Measurements from ENCODE around the gene RNF220. TPM values are rescaled to one million over a fixed set of nuclear protein-coding genes. Genes with fewer than 3 reads are reported as not detected.
"Not testable (repeated sequence)": the region's sequence is repeated elsewhere in the genome, so short reads cannot be mapped to it uniquely, and the experiment has no call there.

Gene RNF220
- total and polyA plus RNA-seq, 11 donors, result 54.2 to 108 (median 62.4) TPM

DNA sequence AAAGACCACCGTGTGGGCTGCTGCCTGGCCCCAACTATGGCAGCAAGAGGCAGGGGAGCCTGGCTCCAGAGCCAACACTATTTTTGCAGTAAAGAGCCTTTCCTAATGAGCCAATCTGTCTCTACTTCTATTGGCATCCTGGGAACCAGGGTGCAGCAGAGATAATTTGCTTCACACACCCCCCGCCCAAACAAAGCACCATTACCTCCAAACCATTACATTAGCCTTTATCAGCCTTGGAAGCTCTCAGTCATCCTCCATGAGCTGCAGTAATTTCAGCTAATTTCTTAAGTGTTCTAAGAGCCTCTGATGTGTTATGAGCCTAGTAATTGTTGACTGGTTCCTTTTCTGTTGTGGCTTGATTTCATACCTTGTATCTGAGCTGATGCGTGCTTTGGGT lies 291.0 kb downstream of the RNF220 start:
- no peaks in the 10 kb centered on the region for H3K36me3 ChIP-seq
- DNase-seq, result no peak
- H3K27ac ChIP-seq, result no peak overlapping the region
- no peak for ATAC-seq
- no peak for TF ChIP-seq POLR2A (IDR thresholded peaks at IDR 0.05)
- TF ChIP-seq, protein P1, sequence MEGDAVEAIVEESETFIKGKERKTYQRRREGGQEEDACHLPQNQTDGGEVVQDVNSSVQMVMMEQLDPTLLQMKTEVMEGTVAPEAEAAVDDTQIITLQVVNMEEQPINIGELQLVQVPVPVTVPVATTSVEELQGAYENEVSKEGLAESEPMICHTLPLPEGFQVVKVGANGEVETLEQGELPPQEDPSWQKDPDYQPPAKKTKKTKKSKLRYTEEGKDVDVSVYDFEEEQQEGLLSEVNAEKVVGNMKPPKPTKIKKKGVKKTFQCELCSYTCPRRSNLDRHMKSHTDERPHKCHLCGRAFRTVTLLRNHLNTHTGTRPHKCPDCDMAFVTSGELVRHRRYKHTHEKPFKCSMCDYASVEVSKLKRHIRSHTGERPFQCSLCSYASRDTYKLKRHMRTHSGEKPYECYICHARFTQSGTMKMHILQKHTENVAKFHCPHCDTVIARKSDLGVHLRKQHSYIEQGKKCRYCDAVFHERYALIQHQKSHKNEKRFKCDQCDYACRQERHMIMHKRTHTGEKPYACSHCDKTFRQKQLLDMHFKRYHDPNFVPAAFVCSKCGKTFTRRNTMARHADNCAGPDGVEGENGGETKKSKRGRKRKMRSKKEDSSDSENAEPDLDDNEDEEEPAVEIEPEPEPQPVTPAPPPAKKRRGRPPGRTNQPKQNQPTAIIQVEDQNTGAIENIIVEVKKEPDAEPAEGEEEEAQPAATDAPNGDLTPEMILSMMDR (IDR thresholded peaks at IDR 0.05), result no peak
- no peaks in the 10 kb centered on the region for H3K9me3 ChIP-seq
- H3K27me3 ChIP-seq, result no peaks in the 10 kb centered on the region
- WGBS, 4 donors, result 81 to 86% (median 85%) methylated on average over 3 of the region's 3 CpGs
- H3K4me1 ChIP-seq, result peaks cover 0 to 17% (median 0%) of the 10 kb centered on the region in 12 donors
- H3K4me3 ChIP-seq, result no peak overlapping the region
- intact Hi-C loops (cut with DNase I), result no loop called here

DNA sequence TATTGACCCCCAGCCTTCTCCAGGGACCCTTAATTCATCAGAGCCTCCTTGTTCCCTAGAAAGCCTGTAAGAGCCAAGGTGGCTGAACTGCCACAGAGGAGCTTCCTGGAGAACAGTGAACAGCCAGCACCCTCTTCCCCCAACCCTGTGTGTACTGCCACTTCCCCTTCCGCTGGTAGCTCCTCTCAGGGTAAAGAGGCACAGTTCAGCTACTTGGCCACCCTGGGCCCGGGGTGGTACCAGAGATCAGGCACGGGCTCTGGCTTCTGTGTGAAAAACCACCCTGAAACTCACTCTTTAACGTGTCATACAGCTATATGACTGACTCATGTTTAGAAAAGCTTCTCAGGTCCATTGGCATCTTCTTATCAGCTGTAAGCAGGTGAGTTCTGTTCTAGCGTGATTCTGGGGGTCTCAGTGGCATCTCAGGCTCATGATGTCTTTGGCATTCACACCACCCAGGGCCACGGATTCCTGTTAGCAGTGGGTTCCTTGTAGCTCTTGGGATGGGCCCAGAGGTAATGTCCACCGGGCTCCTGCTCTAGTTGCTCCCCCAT lies 291.8 kb downstream of the RNF220 start:
- H3K27me3 ChIP-seq, result no peaks in the 10 kb centered on the region
- ATAC-seq, result peak in 3 of 4 donors; percentile 41 to 72 (median 47)
- no peaks in the 10 kb centered on the region for H3K9me3 ChIP-seq
- no peak overlapping the region for H3K27ac ChIP-seq
- H3K4me3 ChIP-seq, result no peak overlapping the region
- DNase-seq, result no peak
- no peaks in the 10 kb centered on the region for H3K36me3 ChIP-seq
- intact Hi-C loops (cut with DNase I), result no loop called here
- 72 to 83% (median 77%) methylated on average over 7 of the region's 7 CpGs for WGBS, 4 donors
- no peak for TF ChIP-seq POLR2A (IDR thresholded peaks at IDR 0.05)
- TF ChIP-seq, protein P1 (IDR thresholded peaks at IDR 0.05), result no peak
- peaks cover 0 to 17% (median 0%) of the 10 kb centered on the region in 12 donors for H3K4me1 ChIP-seq

DNA sequence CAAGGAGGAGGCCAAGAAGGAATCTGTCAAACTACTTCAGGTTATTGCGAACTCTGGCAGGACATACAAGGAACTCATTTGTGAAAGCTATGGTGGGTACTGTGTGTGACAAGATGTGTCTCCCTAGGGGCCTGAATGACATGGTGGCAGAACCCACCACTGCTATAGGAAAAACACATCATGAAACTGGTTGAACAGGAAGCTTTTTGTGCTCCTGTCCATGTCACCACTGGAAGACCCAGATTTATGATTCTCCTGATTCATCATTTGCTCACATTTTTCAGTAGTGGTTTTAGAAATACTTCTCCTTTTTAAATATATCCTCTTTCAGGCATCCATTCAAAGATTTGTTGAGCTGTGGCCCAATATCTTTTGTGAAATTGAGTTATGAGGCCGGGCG lies 293.1 kb downstream of the RNF220 start:
- Histone ChIP-seq H3K9me3 (no peaks in the 10 kb centered on the region), H3K4me1 (peaks cover 0 to 17% (median 0%) of the 10 kb centered on the region in 12 donors), H3K36me3 (no peaks in the 10 kb centered on the region), H3K4me3 (no peak overlapping the region), H3K27ac (no peak overlapping the region), H3K27me3 (no peaks in the 10 kb centered on the region)
- no peak for DNase-seq
- 88 to 97% (median 93%) methylated on average over 3 of the region's 3 CpGs for WGBS, 4 donors
- TF ChIP-seq POLR2A (IDR thresholded peaks at IDR 0.05), result no peak
- TF ChIP-seq, protein P1 (IDR thresholded peaks at IDR 0.05), result no peak
- intact Hi-C loops (cut with DNase I), result no loop called here
- no peak for ATAC-seq

GRCh38 chr1:44699375-44699774 lies 294.3 kb downstream of the RNF220 start:
- H3K4me3 ChIP-seq; DNase-seq; H3K27ac ChIP-seq; H3K36me3 ChIP-seq; ATAC-seq; intact Hi-C loops (cut with DNase I); H3K27me3 ChIP-seq; H3K9me3 ChIP-seq: not testable (repeated sequence)
- 81 to 96% (median 93%) methylated on average over 9 of the region's 9 CpGs for WGBS, 4 donors
- H3K4me1 ChIP-seq, result peaks cover 0 to 17% (median 0%) of the 10 kb centered on the region in 12 donors

DNA sequence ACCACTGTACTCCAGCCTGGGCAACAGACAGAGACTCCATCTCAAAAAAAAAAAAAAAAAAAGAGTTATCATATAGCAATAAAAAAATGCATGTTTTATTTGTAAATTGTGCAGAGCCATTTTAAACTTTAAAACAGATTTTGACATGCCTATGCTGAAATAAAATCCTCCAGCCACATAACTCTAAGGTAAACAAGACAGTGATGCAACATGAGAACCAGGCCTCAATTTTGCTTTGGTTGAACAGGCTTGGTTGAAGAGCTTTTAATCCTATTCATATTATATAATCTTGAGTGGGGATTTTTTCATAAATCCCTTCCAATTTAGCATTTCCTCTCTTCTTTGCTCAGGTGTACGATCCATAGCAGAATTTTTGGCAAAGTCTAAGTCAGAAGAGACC lies 295.5 kb downstream of the RNF220 start:
- TF ChIP-seq, protein P1 (IDR thresholded peaks at IDR 0.05), result no peak
- TF ChIP-seq POLR2A (IDR thresholded peaks at IDR 0.05), result no peak
- intact Hi-C loops (cut with DNase I), result no loop called here
- Histone ChIP-seq H3K36me3 (no peaks in the 10 kb centered on the region), H3K9me3 (no peaks in the 10 kb centered on the region), H3K27me3 (no peaks in the 10 kb centered on the region), H3K4me1 (peaks cover 0 to 17% (median 0%) of the 10 kb centered on the region in 12 donors), H3K27ac (no peak overlapping the region), H3K4me3 (no peak overlapping the region)
- DNase-seq (no peak), ATAC-seq (no peak)
- WGBS, 4 donors, result 75 to 88% (median 80%) methylated on average over 1 of the region's 1 CpG

All from heart left ventricle (tissue), 16 donors.